Measurements from ENCODE around the gene STARD5.

GRCh38 chr15:81338170-81339007, 14.4 kb upstream of the STARD5 start:
- no peak for TF ChIP-seq CTCF (IDR thresholded peaks at IDR 0.05)
- TF ChIP-seq POLR2A (IDR thresholded peaks at IDR 0.05) = no peak

All from heart left ventricle (tissue), 13 donors.